K562 (cell line): ENCODE data around the gene C1orf167. TPM values are rescaled to one million over a fixed set of nuclear protein-coding genes. Genes with fewer than 3 reads are reported as not detected.

Experiments used
- ARNT ChIP-seq, 2 experiments: fragments of 450-650 bp; IDR thresholded peaks; 2 replicates each; pipeline ENCODE4 v1.6.1; 2016; ENCODE audit warnings: mild to moderate bottlenecking in 1 of 2
- ATF3 ChIP-seq, 2 experiments: fragments of 450-650 bp in 1 of 2; sonication (generic) in 1 of 2; formaldehyde crosslinking in 1 of 2; IDR thresholded peaks in 1 of 2; conservative IDR thresholded peaks in 1 of 2; 2 replicates each; pipeline versions ENCODE4 v1.6.1 to v1.8.1; 2016 to 2023; ENCODE audit warnings: mild to moderate bottlenecking in 2 of 2, moderate library complexity in 2 of 2, inconsistent platforms in 1 of 2, missing genetic modification reagents in 1 of 2
- BCOR ChIP-seq: fragments of 450-650 bp; IDR thresholded peaks from 2 replicates; pipeline ENCODE4 v1.6.1; 2016
- CBFA2T2 ChIP-seq: fragments of 450-650 bp; conservative IDR thresholded peaks from 2 replicates; pipeline ENCODE4 v1.6.1; 2017; ENCODE audit warnings: mild to moderate bottlenecking
- CC2D1A ChIP-seq: fragments of 450-650 bp; IDR thresholded peaks from 2 replicates; pipeline ENCODE4 v1.6.1; 2017; ENCODE audit warnings: mild to moderate bottlenecking
- CREB1 ChIP-seq, 2 experiments: sonication (generic) in 1 of 2; formaldehyde crosslinking in 1 of 2; IDR thresholded peaks; 2 replicates each; pipeline versions ENCODE4 v1.6.1 to v1.8.0; 2012 to 2022; ENCODE audit warnings: inconsistent platforms in 1 of 2, mild to moderate bottlenecking in 1 of 2, missing genetic modification reagents in 1 of 2, moderate library complexity in 1 of 2
- CREM ChIP-seq: IDR thresholded peaks from 2 replicates; pipeline ENCODE4 v1.6.1; 2014; ENCODE audit warnings: antibody characterized with exemption, low read depth
- DPF2 ChIP-seq: fragments of 450-650 bp; IDR thresholded peaks from 2 replicates; pipeline ENCODE4 v1.6.1; 2016
- ELK3 ChIP-seq: fragments of 450-650 bp; formaldehyde crosslinking; IDR thresholded peaks from 2 replicates; pipeline ENCODE4 v1.4.0; 2020; ENCODE audit warnings: mild to moderate bottlenecking
- ESRRA ChIP-seq: fragments of 450-650 bp; IDR thresholded peaks from 2 replicates; pipeline ENCODE4 v1.6.1; 2014; ENCODE audit warnings: low read depth, mild to moderate bottlenecking, moderate library complexity, borderline replicate concordance
- HDAC1 ChIP-seq, 2 experiments: fragments of 450-650 bp; IDR thresholded peaks; 2 replicates each; pipeline ENCODE4 v1.6.1; 2016 to 2017; ENCODE audit warnings: inconsistent platforms in 1 of 2, mild to moderate bottlenecking in 1 of 2, moderate library complexity in 1 of 2
- JUND ChIP-seq, 2 experiments: IDR thresholded peaks; 2 replicates in 1 of 2; 3 replicates in 1 of 2; pipeline ENCODE4 v1.6.1; 2011; ENCODE audit warnings: borderline replicate concordance in 2 of 2, low read depth in 2 of 2, low read length in 2 of 2, improper control_type of control experiment in 1 of 2, missing biosample characterization in 1 of 2, missing genetic modification characterization in 1 of 2, missing genetic modification reagents in 1 of 2
- KAT7 ChIP-seq: sonication (generic); formaldehyde crosslinking; IDR thresholded peaks from 2 replicates; pipeline ENCODE4 v1.8.0; 2022; ENCODE audit warnings: missing genetic modification reagents, mild to moderate bottlenecking, borderline replicate concordance
- MED1 ChIP-seq: sonication (generic); formaldehyde crosslinking; IDR thresholded peaks from 2 replicates; pipeline ENCODE4 v1.8.1; 2023; ENCODE audit warnings: missing genetic modification reagents, borderline replicate concordance
- NRF1 ChIP-seq, 2 experiments: fragments of 450-650 bp; IDR thresholded peaks in 1 of 2; conservative IDR thresholded peaks in 1 of 2; 2 replicates each; pipeline ENCODE4 v1.6.1; 2014; ENCODE audit warnings: mild to moderate bottlenecking in 2 of 2
- PHF21A ChIP-seq: fragments of 450-650 bp; IDR thresholded peaks from 2 replicates; pipeline ENCODE4 v1.6.1; 2017; ENCODE audit warnings: low read depth, borderline replicate concordance
- RAD21 ChIP-seq, 2 experiments: fragments of 250-450 bp in 1 of 2; fragments of 450-650 bp in 1 of 2; sonication (Bioruptor Pico) in 1 of 2; formaldehyde crosslinking in 1 of 2; IDR thresholded peaks in 1 of 2; conservative IDR thresholded peaks in 1 of 2; 2 replicates each; pipeline versions ENCODE4 v1.4.0 to v1.8.0; 2020 to 2022; ENCODE audit warnings: mild to moderate bottlenecking in 2 of 2, moderate library complexity in 1 of 2
- RBM22 ChIP-seq: fragments of 200-400 bp; formaldehyde crosslinking; IDR thresholded peaks from 2 replicates; pipeline ENCODE4 v1.6.1; 2018; ENCODE audit warnings: low read length, low read depth; ENCODE audit not compliant: poor library complexity, severe bottlenecking
- SAP30 ChIP-seq: fragments of 200-600 bp; sonication (generic); IDR thresholded peaks from 2 replicates; pipeline ENCODE4 v1.6.1; 2012; ENCODE audit warnings: borderline replicate concordance, low read depth, mild to moderate bottlenecking, moderate library complexity, low read length, control low read depth, inconsistent platforms; ENCODE audit not compliant: insufficient read depth, poor library complexity, severe bottlenecking
- SUPT5H ChIP-seq: fragments of 450-650 bp; IDR thresholded peaks from 2 replicates; pipeline ENCODE4 v1.6.1; 2016
- polyA plus RNA-seq, 8 experiments: library from polyadenylated mRNA; depleted of rRNA in 4 of 8; stranded (reverse) in 5 of 8; unstranded in 3 of 8; fragments of >200 nt; fragmentation: Nextera tagmentation in 2 of 8; fragmentation: Illumina TruSeq in 1 of 8; extraction: Ambion mirVana in 2 of 8; extraction: Trizol in 1 of 8; gene quantifications; 2 replicates each; pipeline versions ENCODE4 v1.2.1 to v1.2.3, GENCODE V29; 2011 to 2014; ENCODE audit warnings: inconsistent platforms in 1 of 8, missing spikeins in 1 of 8
- total RNA-seq, 7 experiments: library from RNA; depleted of rRNA in 6 of 7; stranded (reverse); fragments of >200 nt in 6 of 7; fragmentation: Illumina TruSeq in 2 of 7; extraction: Trizol in 2 of 7; gene quantifications; 2 replicates each; pipeline versions ENCODE4 v1.2.1 to v1.2.3, GENCODE V29; 2011 to 2021; ENCODE audit warnings: low replicate concordance in 1 of 7
- TF ChIP-seq, protein P1 (sequence below): fragments of 450-650 bp; IDR thresholded peaks from 2 replicates; pipeline ENCODE4 v1.6.1; 2018; ENCODE audit not compliant: partially characterized antibody

The C1orf167 gene
- total and polyA plus RNA-seq, 9 of the 15 experiments (the other 6 are each of a cell fraction or from before 2014, with no cell fraction given) = 0.22 to 0.86 (median 0.31) TPM; not detected in 2

GRCh38 chr1:11752359-11753088 lies 9.5 kb upstream of the C1orf167 start (continued):
- TF ChIP-seq JUND (IDR thresholded peaks at IDR 0.05; ENCODE audit: borderline replicate concordance, low read depth, low read length) (peak; percentile 47; the same call in 1 of the 2 replicates), JUND (tag; IDR thresholded peaks at IDR 0.05; ENCODE audit: borderline replicate concordance, low read depth, low read length) (peak; percentile 40; the same call in 1 of the 3 replicates), KAT7 (no peak; the same call in 1 of the 2 replicates), SAP30 (peak; percentile 3), NRF1 (conservative IDR thresholded peaks at IDR 0.05 in 1 of 2, IDR thresholded peaks at IDR 0.05 in 1 of 2) (peak; percentile 29 to 36; a peak in 1 of 4 replicates), DPF2 (peak; percentile 78), CBFA2T2 (0 out of 2 replicates have a peak, but pooled peaks have one; percentile 22), PHF21A (no peak), SUPT5H (peak; percentile 40; the same call in 1 of the 2 replicates), RBM22 (no peak), ELK3 (CRISPR knock-in tag) (no peak), MED1 (CRISPR knock-in tag) (no peak), BCOR (no peak), CREB1 (IDR thresholded peaks at IDR 0.05) (no peak), CREB1 (CRISPR knock-in tag; IDR thresholded peaks at IDR 0.05) (peak; percentile 34; the same call in 1 of the 2 replicates), ESRRA (peak; percentile 49), RAD21 (CRISPR knock-in tag; conservative IDR thresholded peaks at IDR 0.05 in 1 of 2, IDR thresholded peaks at IDR 0.05 in 1 of 2) (peak in 1 of 2 experiments; percentile 7; a peak in 1 of 4 replicates), ARNT (IDR thresholded peaks at IDR 0.05) (peak in 1 of 2 experiments; percentile 34; a peak in 1 of 4 replicates), ATF3 (IDR thresholded peaks at IDR 0.05) (peak; percentile 62), ATF3 (CRISPR knock-in tag; conservative IDR thresholded peaks at IDR 0.05) (no peak), CREM (no peak), HDAC1 (IDR thresholded peaks at IDR 0.05) (peak in 1 of 2 experiments; percentile 45; a peak in 2 of 4 replicates), CC2D1A (0 out of 2 replicates have a peak, but pooled peaks have one; percentile 32)
- TF ChIP-seq, protein P1, sequence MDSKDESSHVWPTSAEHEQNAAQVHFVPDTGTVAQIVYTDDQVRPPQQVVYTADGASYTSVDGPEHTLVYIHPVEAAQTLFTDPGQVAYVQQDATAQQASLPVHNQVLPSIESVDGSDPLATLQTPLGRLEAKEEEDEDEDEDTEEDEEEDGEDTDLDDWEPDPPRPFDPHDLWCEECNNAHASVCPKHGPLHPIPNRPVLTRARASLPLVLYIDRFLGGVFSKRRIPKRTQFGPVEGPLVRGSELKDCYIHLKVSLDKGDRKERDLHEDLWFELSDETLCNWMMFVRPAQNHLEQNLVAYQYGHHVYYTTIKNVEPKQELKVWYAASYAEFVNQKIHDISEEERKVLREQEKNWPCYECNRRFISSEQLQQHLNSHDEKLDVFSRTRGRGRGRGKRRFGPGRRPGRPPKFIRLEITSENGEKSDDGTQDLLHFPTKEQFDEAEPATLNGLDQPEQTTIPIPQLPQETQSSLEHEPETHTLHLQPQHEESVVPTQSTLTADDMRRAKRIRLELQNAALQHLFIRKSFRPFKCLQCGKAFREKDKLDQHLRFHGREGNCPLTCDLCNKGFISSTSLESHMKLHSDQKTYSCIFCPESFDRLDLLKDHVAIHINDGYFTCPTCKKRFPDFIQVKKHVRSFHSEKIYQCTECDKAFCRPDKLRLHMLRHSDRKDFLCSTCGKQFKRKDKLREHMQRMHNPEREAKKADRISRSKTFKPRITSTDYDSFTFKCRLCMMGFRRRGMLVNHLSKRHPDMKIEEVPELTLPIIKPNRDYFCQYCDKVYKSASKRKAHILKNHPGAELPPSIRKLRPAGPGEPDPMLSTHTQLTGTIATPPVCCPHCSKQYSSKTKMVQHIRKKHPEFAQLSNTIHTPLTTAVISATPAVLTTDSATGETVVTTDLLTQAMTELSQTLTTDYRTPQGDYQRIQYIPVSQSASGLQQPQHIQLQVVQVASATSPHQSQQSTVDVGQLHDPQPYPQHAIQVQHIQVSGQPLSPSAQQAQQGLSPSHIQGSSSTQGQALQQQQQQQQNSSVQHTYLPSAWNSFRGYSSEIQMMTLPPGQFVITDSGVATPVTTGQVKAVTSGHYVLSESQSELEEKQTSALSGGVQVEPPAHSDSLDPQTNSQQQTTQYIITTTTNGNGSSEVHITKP = peak; percentile 73
